PC-9 (cell line): ENCODE results near the gene RNU1-4. TPM values are rescaled to one million over a fixed set of nuclear protein-coding genes. Genes with fewer than 3 reads are reported as not detected.
"Not testable (repeated sequence)": the region's sequence is repeated elsewhere in the genome, so short reads cannot be mapped to it uniquely, and the experiment has no call there.

ENCODE experiments used
- BruUV-seq: library from RNA; stranded (reverse); fragments of 400-500 nt; replicated peaks from 2 replicates; lab custom pipeline; 2021; lab: Mats Ljungman, UMichigan
- CTCF ChIA-PET: fragments of 300-600 bp; sonication (Branson Sonifier 250); formaldehyde crosslinking; loops from one replicate; lab custom pipeline; 2022; ENCODE audit warnings: antibody characterized with exemption; lab: Charles Lee
- POLR2A ChIA-PET: fragments of 300-600 bp; sonication (Branson Sonifier 250); formaldehyde crosslinking; loops from one replicate; lab custom pipeline; 2022; ENCODE audit warnings: antibody characterized with exemption; ENCODE audit not compliant: unreplicated experiment; lab: Charles Lee
- DNase-seq, 2 experiments: peaks; one replicate each; pipeline versions ENCODE4 v3.0.0 to v3.0.0-alpha.2; 2015 to 2022; ENCODE audit warnings: mixed read lengths in 1 of 2
- H2AFZ ChIP-seq: fragments of 200-600 bp; sonication (generic); 2 replicates; pipeline ENCODE4 v1.8.1; 2017; ENCODE audit warnings: antibody characterized with exemption
- H3F3A ChIP-seq: fragments of 200-600 bp; sonication (generic); 2 replicates; pipeline ENCODE4 v1.8.1; 2017; ENCODE audit warnings: antibody characterized with exemption, mild to moderate bottlenecking, low read depth; ENCODE audit not compliant: insufficient read depth
- H3K27ac ChIP-seq: fragments of 200-600 bp; sonication (generic); 2 replicates; pipeline ENCODE4 v1.6.1; 2016; ENCODE audit warnings: mixed run types
- H3K27me3 ChIP-seq: fragments of 200-600 bp; sonication (generic); 2 replicates; pipeline ENCODE4 v1.6.1; 2016; ENCODE audit warnings: low read depth, mixed run types; ENCODE audit not compliant: insufficient read depth
- H3K36me3 ChIP-seq: fragments of 200-600 bp; sonication (generic); 2 replicates; pipeline ENCODE4 v1.6.1; 2016; ENCODE audit warnings: low read depth, mixed run types
- H3K4me1 ChIP-seq: fragments of 200-600 bp; sonication (generic); replicated peaks from 2 replicates; pipeline ENCODE4 v1.6.1; 2016; ENCODE audit warnings: mixed run types; ENCODE audit not compliant: insufficient read depth
- H3K4me2 ChIP-seq: fragments of 200-600 bp; sonication (generic); 2 replicates; pipeline ENCODE4 v1.6.1; 2017; ENCODE audit warnings: mixed run types
- H3K4me3 ChIP-seq: fragments of 200-600 bp; sonication (generic); 2 replicates; pipeline ENCODE4 v1.6.1; 2016; ENCODE audit warnings: mixed run types
- H3K79me2 ChIP-seq: fragments of 200-600 bp; sonication (generic); 2 replicates; pipeline ENCODE4 v1.6.1; 2017; ENCODE audit warnings: low read depth, mixed run types
- H3K9me2 ChIP-seq: fragments of 200-600 bp; sonication (generic); 2 replicates; pipeline ENCODE4 v1.8.1; 2017; ENCODE audit warnings: mild to moderate bottlenecking; ENCODE audit not compliant: insufficient read depth
- H3K9me3 ChIP-seq: fragments of 200-600 bp; sonication (generic); 2 replicates; pipeline ENCODE4 v1.8.1; 2016; ENCODE audit warnings: low read depth; ENCODE audit not compliant: insufficient read depth
- H4K20me1 ChIP-seq: fragments of 200-600 bp; sonication (generic); 2 replicates; pipeline ENCODE4 v1.8.1; 2017; ENCODE audit not compliant: insufficient read depth
- EZH2 ChIP-seq: fragments of 200-600 bp; sonication (generic); IDR thresholded peaks from 2 replicates; pipeline ENCODE4 v1.8.0; 2017; ENCODE audit warnings: antibody characterized with exemption, low read depth
- intact Hi-C: fragments of 100-400 bp; cut with micrococcal nuclease; formaldehyde crosslinking; loops from one replicate; pipeline ENCODE4 v1.10.0; 2022; ENCODE audit not compliant: unreplicated experiment
- total RNA-seq: library from RNA; stranded (reverse); gene quantifications from 2 replicates; pipeline ENCODE4 v1.2.3, GENCODE V29; 2021
- TF ChIP-seq, protein P1 (sequence below): fragments of 200-600 bp; sonication (generic); conservative IDR thresholded peaks from 2 replicates; pipeline ENCODE4 v1.6.1; 2017; ENCODE audit warnings: mixed run types, antibody characterized with exemption, mild to moderate bottlenecking, moderate library complexity

RNU1-4 gene
- total RNA-seq, 1 experiment from 2014 or later: 1,333 TPM

DNA sequence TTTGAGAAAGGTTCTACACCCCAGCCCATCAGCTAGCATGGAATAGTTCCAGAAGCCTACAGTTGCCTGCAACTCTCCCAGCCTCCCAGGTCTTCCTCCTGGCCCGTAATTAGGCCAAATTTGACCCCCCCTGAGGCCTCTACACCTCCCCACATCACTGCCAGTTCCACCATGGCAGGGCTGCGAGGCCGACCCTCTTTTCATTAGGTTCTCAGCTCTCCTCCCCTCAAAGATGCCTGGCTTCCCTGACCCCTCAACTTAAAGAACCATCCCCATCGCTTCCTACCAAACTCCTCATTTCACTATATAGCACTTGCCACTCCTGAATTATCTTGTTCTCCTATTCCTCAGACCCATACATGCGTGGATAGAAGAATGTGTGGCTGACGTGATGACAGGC lies 27.3 kb upstream of the RNU1-4 start:
- H4K20me1 ChIP-seq, POLR2A ChIA-PET, H2AFZ ChIP-seq, CTCF ChIA-PET, H3K4me2 ChIP-seq, H3K4me1 ChIP-seq, H3K36me3 ChIP-seq, H3K9me2 ChIP-seq, H3F3A ChIP-seq, intact Hi-C loops, H3K9me3 ChIP-seq, DNase-seq, H3K27ac ChIP-seq, BruUV-seq, H3K79me2 ChIP-seq, H3K27me3 ChIP-seq, H3K4me3 ChIP-seq: not testable (repeated sequence)

DNA sequence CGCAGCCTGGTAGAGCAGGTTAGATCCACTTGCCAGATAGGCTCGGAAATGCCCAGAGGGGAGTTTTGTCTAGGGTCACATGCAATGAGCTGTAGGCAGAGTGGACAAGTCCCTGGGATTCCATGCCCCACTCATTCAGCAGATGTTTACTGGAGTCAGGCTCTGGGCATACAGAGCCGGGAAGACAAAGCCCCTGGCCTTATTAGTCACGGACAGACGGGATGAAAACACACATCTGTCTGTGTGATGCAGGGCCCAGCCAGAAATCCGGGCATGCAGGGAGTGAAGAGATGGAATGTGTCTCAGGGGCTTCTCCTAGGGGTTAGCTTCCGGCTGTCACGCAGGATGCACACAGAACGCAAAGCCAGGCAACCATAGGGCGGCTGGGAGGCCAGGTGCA lies 26.8 kb upstream of the RNU1-4 start:
- POLR2A ChIA-PET, H3K79me2 ChIP-seq, CTCF ChIA-PET, H3F3A ChIP-seq, H3K9me3 ChIP-seq, H2AFZ ChIP-seq, H3K9me2 ChIP-seq, H3K4me3 ChIP-seq, BruUV-seq, H4K20me1 ChIP-seq, H3K4me1 ChIP-seq, intact Hi-C loops, DNase-seq, H3K4me2 ChIP-seq, H3K36me3 ChIP-seq, H3K27ac ChIP-seq, H3K27me3 ChIP-seq: not testable (repeated sequence)

DNA sequence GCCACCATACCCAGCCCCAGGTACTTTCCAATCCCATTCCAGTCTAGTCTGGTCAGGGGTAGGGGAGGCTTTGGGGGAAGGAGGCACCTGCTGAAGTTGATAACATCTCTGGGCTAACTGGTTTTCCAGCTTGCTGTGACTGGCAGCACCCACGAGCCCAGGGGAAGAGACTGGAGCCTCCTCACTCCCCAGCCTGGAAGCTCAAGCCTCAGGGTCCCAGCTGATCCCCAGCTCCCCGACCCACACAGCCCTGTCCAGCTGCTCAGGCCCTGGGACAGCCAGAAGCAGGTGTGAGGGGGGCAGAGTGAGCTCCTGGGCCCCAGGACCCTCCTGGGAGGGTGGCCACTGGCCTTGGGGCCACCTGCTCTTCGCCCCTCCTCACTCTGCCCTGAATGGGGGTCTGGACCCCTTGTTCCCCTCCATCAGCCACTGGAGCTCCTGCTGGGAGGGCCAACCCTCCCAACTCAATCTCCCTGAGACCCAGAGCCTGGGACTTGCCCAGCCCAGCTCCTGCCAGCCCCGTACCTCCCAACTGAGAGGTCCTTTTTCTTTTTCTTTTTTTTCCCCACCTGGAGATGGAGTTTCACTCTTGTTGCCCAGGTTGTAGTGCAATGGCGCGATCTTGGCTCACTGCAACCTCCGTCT lies 23.5 kb upstream of the RNU1-4 start:
- no TSS peak for BruUV-seq
- CTCF ChIA-PET: interaction anchor here (0.9 to 1.1 kb wide), 2 partner anchors 10 to 283 kb away, joined by 3 to 4 read pairs; no protein-coding TSS in a partner anchor
- no peak overlapping the region for H2AFZ ChIP-seq

DNA sequence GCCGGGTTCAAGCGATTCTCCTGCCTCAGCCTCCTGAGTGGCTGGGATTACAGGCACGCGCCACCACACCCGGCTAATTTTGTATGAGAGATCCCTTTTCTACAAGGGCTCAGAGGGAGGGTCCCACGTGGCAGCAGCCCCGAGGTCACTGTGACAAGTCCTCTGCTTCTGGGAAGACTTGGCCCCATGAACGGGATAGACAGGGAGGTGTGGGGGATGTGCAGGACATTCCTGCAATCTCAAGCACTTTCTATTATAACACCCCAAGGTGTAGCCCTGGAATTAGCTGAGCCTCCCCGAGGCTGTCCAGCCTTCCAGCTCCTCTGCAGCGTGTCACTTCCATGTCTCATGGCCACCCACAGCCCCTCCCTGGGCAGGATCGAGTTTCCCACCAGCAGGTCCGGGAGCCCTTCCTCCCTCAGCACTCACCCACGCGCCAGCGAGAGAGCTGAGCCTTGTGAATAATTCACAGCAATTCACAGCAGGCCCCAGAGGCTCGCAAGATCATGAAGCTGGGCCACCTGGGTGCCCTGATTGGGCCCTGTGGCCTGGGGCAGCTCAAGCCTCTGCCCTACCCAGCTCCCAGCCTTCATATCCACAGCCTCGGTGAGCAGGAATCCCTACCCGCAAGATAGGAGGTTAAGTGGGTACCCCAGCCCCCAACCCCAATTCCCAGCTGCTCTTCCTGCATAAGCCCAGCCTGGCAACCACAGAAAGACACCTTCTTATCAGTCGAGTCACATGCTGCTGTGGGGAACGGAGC lies 22.8 kb upstream of the RNU1-4 start:
- Histone ChIP-seq H3K4me3 (no peak overlapping the region), H3K9me3 (no peaks in the 10 kb centered on the region), H3K4me1 (peaks cover 4% of the 10 kb centered on the region; the same call in 1 of the 2 replicates), H4K20me1 (no peaks in the 10 kb centered on the region), H3F3A (no peaks in the 10 kb centered on the region), H3K79me2 (no peaks in the 10 kb centered on the region), H3K9me2 (no peaks in the 10 kb centered on the region), H3K4me2 (no peak overlapping the region), H2AFZ (no peak overlapping the region), H3K27me3 (no peaks in the 10 kb centered on the region), H3K36me3 (no peaks in the 10 kb centered on the region), H3K27ac (no peak overlapping the region)
- no TSS peak for BruUV-seq
- no peak for TF ChIP-seq EZH2
- TF ChIP-seq, protein P1, sequence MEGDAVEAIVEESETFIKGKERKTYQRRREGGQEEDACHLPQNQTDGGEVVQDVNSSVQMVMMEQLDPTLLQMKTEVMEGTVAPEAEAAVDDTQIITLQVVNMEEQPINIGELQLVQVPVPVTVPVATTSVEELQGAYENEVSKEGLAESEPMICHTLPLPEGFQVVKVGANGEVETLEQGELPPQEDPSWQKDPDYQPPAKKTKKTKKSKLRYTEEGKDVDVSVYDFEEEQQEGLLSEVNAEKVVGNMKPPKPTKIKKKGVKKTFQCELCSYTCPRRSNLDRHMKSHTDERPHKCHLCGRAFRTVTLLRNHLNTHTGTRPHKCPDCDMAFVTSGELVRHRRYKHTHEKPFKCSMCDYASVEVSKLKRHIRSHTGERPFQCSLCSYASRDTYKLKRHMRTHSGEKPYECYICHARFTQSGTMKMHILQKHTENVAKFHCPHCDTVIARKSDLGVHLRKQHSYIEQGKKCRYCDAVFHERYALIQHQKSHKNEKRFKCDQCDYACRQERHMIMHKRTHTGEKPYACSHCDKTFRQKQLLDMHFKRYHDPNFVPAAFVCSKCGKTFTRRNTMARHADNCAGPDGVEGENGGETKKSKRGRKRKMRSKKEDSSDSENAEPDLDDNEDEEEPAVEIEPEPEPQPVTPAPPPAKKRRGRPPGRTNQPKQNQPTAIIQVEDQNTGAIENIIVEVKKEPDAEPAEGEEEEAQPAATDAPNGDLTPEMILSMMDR: no peak
- DNase-seq: peak in 1 of 2 experiments; percentile 31
- CTCF ChIA-PET: interaction anchor here (1.1 kb wide), 1 partner anchor 282 kb away, joined by 3 read pairs; no protein-coding TSS in a partner anchor
- intact Hi-C loops: no loop called here
- POLR2A ChIA-PET: no interaction called here

More for the DNA sequence above, 23.5 kb upstream of the RNU1-4 start:
- H3K9me2 ChIP-seq: no peaks in the 10 kb centered on the region
- no peaks in the 10 kb centered on the region for H3K9me3 ChIP-seq
- no peak overlapping the region for H3K27ac ChIP-seq
- no peaks in the 10 kb centered on the region for H4K20me1 ChIP-seq
- no peak overlapping the region for H3K4me3 ChIP-seq
- no peaks in the 10 kb centered on the region for H3K36me3 ChIP-seq
- TF ChIP-seq, protein P1: no peak
- peak; percentile 68 to 82 for DNase-seq
- peaks cover 4% of the 10 kb centered on the region; the same call in 1 of the 2 replicates for H3K4me1 ChIP-seq
- H3F3A ChIP-seq: no peaks in the 10 kb centered on the region
- intact Hi-C loops: no loop called here
- POLR2A ChIA-PET: interaction anchor here (0.5 kb wide), 1 partner anchor 347 kb away, joined by 3 read pairs; no protein-coding TSS in a partner anchor
- no peak overlapping the region for H3K4me2 ChIP-seq
- no peaks in the 10 kb centered on the region for H3K27me3 ChIP-seq
- H3K79me2 ChIP-seq: no peaks in the 10 kb centered on the region

DNA sequence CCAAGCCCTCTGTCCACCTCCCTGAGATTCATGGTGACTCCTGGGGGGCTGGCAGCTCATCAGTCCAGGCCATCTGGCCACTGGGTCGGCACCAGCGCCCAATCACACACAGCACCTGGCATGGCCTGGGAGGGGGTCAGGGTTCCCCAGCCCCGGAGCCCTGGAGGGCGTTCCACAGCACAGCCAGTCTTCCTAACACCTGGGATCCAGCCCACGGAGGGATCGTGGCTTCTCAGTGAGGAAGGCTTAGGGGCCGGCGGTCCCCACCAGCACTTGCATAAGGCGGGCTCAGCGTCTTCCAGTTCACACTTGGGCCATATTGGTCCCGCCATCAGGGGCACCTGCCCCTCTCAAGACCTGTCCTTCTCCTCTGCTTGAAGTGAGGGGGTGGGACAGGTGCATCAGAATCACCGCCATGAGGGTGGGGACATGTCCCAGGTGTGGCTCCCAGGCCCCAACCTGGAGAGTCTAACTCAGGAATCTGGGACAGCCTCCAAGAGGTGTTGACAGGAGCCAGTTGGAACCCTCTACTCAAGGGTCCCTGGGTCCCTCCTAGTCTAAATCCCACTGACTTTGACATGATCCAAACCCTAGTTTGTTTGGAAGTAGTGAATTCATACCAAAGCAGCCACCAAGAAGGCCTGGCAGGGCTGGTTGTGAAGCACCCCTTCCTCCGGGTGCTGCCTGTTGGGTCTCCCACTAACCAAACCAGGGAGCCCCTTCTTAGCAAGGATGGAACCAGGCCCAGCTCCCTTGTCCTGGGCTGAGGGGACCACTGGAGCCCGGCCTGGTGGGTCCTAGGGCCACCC lies 22.0 kb upstream of the RNU1-4 start:
- H3K27ac ChIP-seq, H3K4me3 ChIP-seq, H3K79me2 ChIP-seq, H3K9me2 ChIP-seq, H2AFZ ChIP-seq, BruUV-seq, intact Hi-C loops, H3K4me2 ChIP-seq, H3K4me1 ChIP-seq, CTCF ChIA-PET, DNase-seq, H3K9me3 ChIP-seq, POLR2A ChIA-PET, H3K36me3 ChIP-seq, H4K20me1 ChIP-seq, H3F3A ChIP-seq, H3K27me3 ChIP-seq: not testable (repeated sequence)
